Stimulated activated CD4-positive, alpha-beta T cell treated with anti-CD3 and anti-CD28 coated beads, Interleukin-2, amount 100 ng/mL, for 48 hours (primary cell): Measurements from ENCODE around the gene DOCK4.

Experiments used
- DNase-seq, 2 donors: peaks; one replicate each; pipeline ENCODE4 v3.0.0-alpha.2; 2020

DOCK4 gene

DNA sequence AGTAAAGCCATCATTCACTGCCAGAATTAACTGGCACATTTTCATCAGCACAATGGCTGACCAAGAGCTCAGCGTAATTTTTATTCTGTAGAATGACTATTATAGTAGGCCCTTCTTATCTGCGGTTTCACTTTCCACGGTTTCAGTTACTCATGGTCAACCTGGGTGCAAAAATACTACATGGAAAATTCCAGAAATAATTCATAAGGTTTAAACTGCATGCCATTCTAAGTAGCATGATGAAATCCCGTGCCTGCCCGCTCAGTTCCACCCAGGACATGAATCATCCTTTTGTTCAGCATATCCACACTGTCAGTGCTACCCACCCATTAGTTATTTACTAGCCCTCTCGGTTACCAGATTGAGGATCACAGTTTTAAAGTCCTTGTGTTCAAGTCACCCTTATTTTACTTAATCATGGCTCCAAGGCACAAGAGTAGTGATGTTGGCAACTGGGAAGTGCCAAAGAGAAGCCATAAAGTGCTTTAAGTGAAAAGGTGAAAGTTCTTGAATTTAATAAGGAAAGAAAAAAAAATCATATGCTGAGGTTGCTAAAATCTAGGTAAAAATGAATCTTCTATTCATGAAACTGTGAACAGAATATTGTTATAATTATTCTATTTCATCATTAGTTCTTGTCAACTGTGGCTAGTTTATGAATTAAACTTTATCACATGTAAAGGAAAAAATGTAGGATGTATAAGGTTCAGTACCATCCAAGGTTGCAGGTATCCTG is 204.9 kb downstream of the DOCK4 start:
- DNase-seq = no peak

DNA sequence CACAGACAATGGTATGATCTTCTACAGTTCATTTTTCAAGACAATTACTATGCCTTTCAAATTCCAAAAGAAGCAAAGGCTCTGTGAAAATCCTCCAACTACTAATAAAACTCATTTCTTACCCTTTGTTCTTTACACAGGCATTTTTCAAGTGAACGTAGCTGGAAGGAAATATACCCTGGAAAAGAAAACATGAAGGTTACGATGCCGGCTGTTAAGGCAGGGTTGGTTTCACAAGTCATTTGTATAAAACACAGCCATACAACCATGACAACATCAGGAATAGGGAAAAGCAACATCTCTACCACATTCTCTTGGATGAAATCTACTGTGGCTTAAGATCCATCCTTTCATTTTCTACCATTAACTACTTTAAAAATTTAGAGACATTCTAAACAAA is 207.9 kb downstream of the DOCK4 start:
- no peak for DNase-seq

DNA sequence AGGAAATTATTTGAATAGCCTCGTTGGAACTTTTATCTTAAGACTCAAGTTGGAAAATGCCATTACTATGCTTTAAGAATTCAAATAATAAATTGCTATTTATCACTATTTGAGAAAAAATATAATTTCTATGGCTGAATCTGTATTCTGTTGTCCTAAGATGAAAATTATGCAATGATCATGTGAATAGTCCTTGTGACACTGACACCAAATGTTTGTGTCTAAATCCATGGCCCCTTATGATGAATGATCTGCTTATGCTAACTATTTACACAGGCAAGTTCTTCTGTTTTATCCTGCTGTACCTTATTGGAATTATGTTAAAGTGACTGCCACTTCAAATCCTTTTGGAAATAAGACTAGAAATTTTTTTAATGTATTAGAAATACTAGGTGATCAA is 208.7 kb downstream of the DOCK4 start:
- DNase-seq = no peak

DNA sequence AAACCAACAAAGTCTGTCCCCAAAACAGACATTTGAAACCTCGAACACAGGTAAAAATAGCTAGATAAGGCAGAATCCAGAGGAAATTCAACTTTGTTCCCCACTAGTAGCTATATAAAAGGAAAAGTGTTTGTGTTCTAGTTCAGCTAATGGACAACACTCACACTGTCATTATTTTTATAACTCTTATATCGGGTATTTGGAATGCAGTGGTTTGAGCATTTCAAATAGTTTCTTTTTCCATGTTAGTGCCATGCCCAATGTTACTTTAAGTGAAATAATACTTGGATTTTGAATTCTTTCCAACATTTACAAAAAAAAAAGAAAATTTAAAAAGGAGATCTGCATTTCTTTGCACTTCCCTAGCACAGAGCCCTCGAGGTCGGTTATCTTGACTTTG is 213.6 kb downstream of the DOCK4 start:
- DNase-seq = no peak

DNA sequence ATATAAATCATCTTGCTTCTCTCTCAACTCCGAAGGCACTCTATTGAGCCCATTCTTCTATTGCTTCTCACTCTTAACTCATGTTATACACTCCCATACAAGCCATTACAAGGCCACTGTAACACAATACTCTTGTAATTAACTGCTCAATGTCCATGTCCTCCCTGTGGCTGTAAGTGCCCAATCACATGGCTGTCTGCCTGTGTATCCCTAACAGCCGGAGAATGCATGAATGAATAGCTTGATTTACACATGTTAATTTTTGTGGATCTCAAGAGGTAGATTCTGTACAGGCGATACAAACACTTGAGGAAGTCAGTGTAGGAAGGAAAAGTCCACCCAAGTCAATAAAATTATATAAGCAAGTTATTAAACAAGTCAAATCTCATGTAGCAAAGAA is 215.6 kb downstream of the DOCK4 start:
- no peak for DNase-seq

DNA sequence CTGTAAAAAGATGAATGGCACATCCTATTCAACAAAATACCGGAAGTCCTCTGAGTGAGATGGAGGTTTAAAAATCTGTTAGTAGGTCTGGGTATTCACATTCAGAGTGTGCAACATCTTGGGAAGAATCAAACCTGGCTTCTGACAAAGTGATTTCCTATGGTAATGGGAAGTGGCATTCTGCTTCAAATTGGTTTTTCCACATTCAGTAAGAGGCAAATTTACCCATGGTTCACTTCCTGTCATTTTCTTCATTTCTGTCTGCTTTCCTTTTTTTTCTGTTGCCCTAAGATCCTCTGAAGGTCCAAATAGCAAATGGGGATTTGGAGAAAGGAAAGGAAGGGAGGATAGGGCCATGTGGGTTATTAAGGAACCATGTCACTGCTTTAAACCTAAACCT is 218.3 kb downstream of the DOCK4 start:
- no peak for DNase-seq

DNA sequence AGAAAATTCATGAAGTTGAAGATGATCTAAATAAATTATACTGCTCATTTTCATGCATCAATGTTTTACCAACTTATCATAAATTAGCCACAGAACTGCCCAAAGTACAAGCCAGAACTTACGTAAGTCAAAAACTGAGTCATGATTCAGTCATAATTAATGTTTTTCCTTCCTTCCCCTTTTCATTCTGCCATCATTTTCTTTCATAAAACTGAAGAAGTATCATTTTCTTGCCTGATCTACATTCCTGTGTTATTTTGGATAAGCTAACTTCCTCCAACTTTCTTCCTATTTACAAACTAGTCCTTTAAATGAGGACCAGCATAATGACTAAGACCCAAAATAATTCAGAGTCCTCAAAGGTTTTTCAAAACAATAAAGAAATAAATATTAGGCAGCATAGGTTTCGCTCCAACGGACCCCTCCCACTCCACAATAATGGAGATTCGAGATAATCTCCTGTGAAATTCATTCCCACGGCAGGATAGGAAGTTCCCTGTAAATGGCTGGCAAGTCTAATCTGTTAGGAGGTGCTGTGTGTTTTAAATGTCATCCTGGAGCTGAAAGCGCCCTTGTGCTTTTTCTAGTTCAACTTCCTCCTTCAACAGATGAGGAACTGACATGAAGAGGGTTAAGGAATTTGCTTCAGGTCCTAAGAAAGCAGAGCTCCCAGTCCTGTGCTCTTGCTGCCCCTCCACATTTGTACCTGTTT is 218.9 kb downstream of the DOCK4 start:
- DNase-seq = no peak

DNA sequence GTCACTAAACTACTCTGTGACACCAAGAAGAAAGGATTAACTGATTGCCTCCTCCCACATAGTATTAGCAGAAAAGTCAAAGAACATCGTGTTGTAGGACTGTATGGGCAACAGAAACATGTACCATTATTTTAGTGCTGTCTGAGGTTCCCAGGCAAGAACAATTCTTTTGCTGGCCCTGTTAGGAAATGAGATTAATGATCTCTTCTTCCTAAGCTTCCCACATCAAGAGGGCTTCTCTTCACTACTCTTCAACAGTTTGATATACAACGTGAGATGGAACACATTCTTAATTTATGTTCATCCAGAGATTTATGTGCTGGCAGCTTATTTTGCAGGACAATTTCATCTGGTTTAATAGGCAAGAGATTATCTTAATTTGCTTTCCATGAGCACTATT is 219.6 kb downstream of the DOCK4 start:
- no peak for DNase-seq

DNA sequence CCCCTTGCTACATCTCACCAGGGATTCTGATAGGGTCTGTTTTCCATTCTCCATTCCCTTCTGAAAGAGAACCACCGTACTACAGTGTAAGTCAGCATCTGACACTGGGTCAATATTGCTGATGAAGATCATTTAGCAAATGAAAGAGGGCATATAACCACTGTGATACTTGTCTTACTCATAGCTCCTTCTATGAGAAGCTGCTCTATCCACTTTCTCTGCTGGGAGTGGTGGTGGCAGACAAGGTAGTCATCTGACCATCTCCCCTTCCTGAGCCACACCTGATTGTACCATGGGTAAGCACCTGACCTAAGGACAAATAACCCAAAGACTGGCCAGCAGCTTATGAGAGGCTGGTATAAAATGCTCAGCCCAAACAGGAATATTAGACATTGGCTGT is 220.4 kb downstream of the DOCK4 start:
- DNase-seq = no peak

DNA sequence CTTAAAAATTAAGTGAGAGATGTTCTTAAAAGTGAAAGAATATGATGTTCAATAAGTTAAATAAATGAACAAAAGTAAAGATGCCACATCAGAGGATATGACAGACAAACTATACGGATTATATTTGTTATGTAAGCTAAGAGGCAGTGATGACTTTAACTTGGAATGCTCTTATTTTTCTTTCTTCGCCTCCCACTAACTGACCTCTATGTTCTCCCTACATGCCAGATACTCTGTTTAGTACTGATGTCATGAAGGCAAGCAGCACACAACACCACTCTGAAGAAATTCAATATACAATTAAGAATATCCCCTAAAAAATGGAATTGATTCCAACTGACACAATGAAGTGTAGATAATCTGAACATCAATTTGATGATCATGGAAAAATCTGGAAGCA is 223.4 kb downstream of the DOCK4 start:
- DNase-seq = no peak

DNA sequence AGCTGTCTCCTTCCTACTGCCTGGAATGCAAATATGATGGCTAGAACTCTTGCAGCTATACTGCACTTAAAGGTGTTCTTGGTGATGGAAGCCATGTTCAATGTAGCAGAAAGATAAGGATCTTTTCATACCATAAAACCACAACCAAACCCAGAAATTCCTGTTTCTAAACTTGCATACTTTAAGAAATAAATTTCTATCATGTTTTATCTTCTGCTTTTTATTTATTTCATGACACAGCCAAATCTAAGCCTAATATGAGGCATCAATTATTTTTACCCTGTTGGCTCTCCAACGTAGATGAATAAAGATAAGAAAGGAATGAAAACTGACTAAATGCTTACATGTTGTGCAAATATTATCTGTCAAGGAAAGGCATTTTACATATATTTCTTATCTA is 224.1 kb downstream of the DOCK4 start:
- DNase-seq = no peak

DNA sequence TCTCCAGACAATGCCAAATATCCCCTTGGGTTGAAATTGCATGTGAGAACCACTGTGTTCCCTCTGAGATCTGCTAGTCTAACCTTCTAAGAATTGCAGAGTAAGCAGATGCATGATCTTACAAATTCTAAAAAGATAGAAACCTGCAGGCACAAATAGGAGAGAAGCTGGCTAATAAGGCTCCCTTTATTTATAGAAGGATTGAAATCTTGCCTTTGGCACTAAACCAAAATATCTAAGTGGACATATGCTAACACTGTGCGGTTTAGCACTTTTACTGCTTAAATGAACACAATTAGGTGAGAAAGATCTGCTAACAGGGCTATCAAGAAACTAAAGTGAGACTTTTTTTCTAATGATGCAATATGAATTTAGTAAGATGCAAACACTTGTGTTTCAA is 225.5 kb downstream of the DOCK4 start:
- no peak for DNase-seq

DNA sequence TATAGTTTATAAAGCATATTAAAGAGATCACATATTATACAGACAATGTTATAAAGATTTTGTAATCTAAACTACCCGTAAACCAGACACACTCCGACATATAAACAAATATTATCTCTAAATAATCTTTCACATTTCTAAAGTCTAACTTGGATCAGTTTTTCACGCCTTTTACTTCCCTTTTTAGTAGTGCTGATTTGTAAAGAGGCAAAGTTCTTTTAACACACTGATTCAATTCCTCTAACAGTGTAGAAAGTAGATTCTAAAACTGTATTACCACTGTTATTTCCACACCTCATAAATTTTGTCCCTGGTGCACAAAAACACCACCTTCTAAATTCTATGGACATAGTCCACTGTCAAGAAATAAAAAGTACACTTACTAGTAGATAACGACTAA is 230.9 kb downstream of the DOCK4 start:
- no peak for DNase-seq

DNA sequence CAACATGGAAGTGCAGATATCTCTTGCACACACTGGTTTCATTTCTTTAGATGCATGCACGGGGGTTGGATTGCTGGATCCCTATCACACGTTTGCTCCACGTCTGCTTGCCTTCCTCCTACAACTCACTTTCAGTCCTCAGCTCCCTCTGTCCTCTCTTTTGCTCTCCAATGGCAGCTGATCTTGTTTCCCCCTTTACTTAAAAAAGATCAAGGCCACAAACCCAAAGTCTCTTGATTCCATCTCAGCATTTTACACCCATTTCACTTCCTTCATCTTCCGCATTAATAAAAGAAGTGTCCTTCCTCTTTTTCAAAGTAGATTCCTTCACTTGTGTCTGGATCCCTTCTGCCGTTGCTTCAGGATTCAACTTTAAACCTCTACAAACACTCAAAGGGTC is 245.2 kb downstream of the DOCK4 start:
- no peak for DNase-seq

DNA sequence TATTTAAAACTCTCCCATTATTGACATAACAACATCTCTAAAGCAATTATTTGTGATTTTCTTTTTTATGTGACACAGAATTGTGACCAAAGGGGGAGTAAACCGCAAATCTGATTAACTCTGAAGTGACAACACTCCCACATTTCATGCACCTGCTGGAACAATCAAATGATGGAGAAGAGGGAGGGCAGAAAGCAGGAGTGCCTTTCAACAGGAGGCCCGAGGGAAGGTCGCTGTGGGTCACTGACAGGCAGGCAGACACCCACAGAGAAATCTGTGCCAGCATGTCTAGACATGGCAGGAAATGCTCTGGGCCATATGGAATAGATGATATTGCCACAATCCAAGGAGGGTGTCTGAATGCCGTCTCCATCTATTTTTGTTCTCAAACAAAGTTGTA is 247.3 kb downstream of the DOCK4 start:
- no peak for DNase-seq

DNA sequence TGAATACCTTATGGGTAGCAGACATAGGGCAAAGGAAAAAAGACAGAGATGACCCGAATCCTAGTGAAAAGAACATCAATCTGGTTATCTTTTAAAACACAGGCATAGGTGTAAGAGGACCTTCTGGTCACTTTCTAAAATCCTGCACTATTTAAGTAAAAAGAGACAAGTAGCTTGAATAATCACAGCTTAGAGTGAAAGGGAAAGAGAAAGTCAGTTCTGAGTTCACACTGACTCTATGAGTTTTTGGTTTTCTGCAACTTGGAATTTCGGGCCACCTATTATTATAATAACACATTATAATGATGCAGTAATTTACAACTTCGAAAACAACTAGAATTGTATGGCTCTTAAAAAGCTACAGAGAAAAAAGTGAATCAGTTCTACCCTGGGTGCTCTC is 247.8 kb downstream of the DOCK4 start:
- no peak for DNase-seq

DNA sequence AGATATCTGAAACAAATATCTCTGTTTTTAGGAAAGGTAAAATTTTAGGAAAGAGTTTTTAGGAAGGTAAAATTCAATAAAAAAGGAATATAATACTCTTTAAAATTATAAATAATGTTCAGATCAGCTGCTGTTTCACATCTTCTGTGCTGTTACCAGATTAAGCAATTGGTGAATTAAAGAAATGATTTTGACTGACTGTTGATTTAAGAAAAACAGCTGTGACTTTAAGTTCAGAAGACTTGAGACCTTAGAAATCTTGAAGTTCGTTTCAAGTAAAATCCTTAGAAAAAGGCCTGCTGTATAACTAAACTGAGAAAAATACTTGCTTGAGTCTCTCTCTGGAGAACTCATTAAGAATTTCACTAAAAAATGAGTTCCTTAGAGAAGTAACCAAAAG is 250.6 kb downstream of the DOCK4 start:
- DNase-seq = no peak

DNA sequence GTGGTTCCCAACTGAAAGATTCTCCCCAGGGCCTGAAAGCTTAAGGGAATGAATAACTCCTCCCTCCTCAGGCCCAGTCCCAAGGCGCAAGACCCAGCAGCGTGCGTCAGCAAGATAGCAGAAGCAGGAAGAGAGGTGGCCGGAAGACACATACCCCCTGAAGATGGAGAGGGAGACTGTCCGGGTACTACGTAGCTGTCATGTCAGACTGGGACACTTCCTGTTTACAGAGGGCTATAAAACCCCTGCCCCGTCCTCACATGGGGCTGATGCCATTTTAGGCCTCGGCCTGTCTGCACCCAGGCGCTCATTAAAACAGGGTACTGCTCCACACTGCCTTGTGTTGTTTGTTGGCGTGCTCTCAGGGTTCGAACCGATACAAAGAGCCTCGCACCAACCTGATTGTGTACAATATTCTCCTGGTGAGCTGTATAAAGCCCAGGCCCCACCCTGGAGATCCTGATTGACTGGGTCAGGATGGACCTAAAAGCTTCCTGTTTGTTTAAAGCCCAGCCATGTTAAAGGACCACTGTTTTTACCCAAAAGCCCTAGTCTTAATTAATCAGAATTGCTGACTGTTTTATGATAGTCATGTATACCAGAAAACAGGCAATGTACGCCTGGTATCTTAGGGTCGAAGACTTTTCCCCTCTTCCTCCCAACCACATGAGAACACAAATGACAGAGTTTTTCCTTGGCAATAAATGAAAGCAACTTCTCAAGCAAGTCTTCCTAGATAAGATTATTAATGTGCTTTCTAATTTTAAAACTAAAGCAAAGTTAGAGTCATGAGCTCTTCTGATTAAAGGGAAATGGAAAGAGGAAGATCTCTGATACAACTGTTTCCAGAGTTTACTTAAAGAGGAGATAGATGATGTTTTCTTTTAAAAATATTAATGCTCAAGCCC is 251.5 kb downstream of the DOCK4 start:
- no peak for DNase-seq

DNA sequence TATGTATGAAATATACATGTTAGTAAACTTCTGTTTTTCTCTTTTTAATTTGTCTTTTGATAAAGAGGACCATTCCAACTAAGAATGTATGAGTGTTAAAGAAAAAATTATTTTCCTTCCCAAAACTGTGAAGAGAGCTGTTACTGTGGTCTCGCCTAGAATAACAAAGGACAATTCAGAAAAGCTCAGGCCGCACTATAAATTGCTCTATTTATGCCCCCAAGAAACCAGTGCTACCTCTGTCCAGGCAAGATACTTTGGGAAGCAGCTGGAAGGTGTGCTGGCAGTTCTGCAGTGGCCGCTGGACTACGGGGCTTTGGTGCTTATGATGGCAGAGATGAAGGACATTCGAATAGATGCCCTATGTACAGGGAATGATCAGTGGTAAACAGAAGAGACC is 252.1 kb downstream of the DOCK4 start:
- no peak for DNase-seq

DNA sequence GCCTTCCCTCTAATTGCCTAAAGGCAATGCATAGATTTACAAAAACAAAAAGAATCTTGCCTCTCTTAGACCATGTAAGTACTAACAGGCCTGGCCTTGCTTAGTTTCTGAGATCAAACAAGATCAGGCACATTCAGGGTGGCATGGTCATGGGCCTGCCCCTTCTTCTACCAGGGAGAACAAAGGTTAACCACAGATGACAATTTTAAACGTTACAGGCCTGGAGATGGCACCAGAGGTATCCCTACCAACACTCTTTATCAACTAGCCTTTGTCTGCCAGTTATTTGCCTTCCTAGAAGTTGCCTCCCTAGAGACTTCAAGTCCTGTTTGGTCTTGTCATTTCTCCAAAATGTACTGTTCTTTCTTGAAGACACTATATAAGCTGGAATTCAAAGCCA is 252.6 kb downstream of the DOCK4 start:
- no peak for DNase-seq

DNA sequence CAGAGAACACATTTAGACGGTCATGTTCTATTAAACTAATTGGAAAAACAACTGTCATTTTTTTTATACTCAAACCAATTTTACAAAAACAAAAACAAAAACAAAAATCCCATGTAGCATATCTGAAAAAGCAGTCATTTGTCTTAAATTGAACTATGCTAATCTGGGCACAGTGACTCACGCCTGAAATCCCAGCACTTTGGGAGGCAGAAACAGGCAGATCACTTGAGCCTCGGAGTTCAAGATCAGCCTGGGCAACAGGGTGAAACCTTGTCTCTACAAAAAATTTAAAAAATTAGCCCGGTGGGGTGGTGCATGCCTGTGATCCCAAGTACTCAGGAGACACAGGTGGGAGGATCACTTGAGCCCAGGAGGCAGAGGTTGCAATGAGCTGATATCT is 253.4 kb downstream of the DOCK4 start:
- no peak for DNase-seq

DNA sequence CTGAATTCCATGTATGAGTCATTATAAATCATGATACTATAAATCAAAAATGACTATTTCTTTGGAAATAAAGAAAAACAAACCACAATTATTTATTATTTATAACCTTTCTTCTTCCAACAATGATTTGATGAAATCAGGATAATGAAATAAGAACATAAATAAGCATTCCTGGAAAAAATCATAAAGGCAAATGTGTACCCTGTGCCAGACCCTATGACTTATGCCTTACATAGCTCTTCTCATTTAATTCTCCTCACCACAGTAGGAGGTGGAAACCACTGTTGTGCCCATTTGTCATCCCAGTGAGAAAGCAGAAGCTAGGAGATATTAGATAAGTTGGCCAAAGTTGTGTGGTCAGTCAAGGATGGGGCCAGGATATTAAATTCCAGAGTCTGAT is 255.1 kb downstream of the DOCK4 start:
- no peak for DNase-seq

DNA sequence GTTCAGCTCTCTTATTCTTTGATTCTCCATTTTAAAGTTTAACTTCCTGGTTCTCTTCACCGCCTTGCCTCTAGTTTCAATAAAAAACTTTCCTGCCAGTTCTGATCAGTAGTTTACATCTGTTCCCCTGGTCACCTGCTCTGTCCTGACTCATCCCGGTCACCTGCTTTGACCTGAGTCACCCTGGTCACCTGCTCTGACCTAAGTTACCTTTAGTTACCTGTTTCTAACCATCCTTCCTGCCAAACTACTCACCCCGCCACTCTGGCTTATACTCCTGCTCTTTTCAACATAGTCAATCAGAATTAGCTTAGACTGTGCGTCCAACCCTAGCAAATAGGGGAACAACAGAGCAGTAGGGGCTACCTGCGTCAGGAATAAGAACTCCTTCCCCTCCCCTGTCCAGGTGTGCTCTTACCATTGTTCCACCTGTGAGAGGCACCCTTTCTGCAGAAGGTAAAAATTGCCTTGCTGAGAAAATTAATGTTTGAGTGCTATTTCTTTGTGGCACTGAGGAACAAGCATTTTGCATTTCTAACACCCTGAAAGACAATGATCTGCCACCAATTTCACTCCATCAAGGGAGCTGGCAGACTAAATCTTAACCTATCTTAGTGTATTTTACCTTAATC is 263.6 kb downstream of the DOCK4 start:
- DNase-seq = no peak
